Measurements from ENCODE around the gene TMEM132C. TPM values are rescaled to one million over a fixed set of nuclear protein-coding genes. Genes with fewer than 3 reads are reported as not detected.

TMEM132C gene
- total and polyA plus RNA-seq, 4 experiments from 2014 or later: not detected

- POLR2A ChIA-PET (ENCODE audit: partially characterized antibody): no interaction called here
- H3K4me3 Mint-ChIP-seq: no peak overlapping the region
- H3K9me3 Mint-ChIP-seq: peaks cover 2 to 31% (median 16%) of the 10 kb centered on the region in 8 donors
- CTCF ChIA-PET (ENCODE audit: partially characterized antibody): no interaction called here
- peaks cover 0 to 2% of the 10 kb centered on the region in 2 donors for H3K27me3 Mint-ChIP-seq
- Histone ChIP-seq H3K4me3 (ENCODE audit: low read length in 2 of 2) (no peak overlapping the region), H3K27me3 (ENCODE audit: insufficient read depth, low read length) (no peaks in the 10 kb centered on the region), H3K36me3 (ENCODE audit: insufficient read depth, low read length) (no peaks in the 10 kb centered on the region), H3K9me3 (ENCODE audit: control insufficient read depth in 1 of 2, low read length in 2 of 2) (no peaks in the 10 kb centered on the region), H3K4me1 (ENCODE audit: insufficient read depth, low read length) (no peaks in the 10 kb centered on the region), H3K27ac (ENCODE audit: low read depth, low read length) (no peak overlapping the region)
- H3K27ac Mint-ChIP-seq: no peak overlapping the region
- no peaks in the 10 kb centered on the region for H3K36me3 Mint-ChIP-seq
- H3K4me1 Mint-ChIP-seq: no peaks in the 10 kb centered on the region
- no peak for DNase-seq
- intact Hi-C loops (cut with micrococcal nuclease): no loop called here
Observed at GRCh38 chr12:128510511-128510910, 243.5 kb downstream of the TMEM132C start.

- Mint-ChIP-seq H3K4me1 (no peaks in the 10 kb centered on the region), H3K9me3 (peaks cover 2 to 32% (median 15%) of the 10 kb centered on the region in 8 donors), H3K36me3 (no peaks in the 10 kb centered on the region), H3K27me3 (peaks cover 0 to 2% of the 10 kb centered on the region in 2 donors), H3K4me3 (no peak overlapping the region), H3K27ac (no peak overlapping the region)
- H3K9me3 ChIP-seq (ENCODE audit: control insufficient read depth in 1 of 2, low read length in 2 of 2): no peaks in the 10 kb centered on the region
- H3K27ac ChIP-seq (ENCODE audit: low read depth, low read length): no peak overlapping the region
- ChIA-PET CTCF (ENCODE audit: partially characterized antibody) (no interaction called here), POLR2A (ENCODE audit: partially characterized antibody) (no interaction called here)
- no peak for DNase-seq
- H3K27me3 ChIP-seq (ENCODE audit: insufficient read depth, low read length): no peaks in the 10 kb centered on the region
- no peaks in the 10 kb centered on the region for H3K36me3 ChIP-seq (ENCODE audit: insufficient read depth, low read length)
- intact Hi-C loops (cut with micrococcal nuclease): no loop called here
- H3K4me3 ChIP-seq (ENCODE audit: low read length in 2 of 2): no peak overlapping the region
- H3K4me1 ChIP-seq (ENCODE audit: insufficient read depth, low read length): no peaks in the 10 kb centered on the region
Observed at GRCh38 chr12:128513331-128513730, 246.4 kb downstream of the TMEM132C start.

- H3K4me3 ChIP-seq (ENCODE audit: low read length in 2 of 2): no peak overlapping the region
- no peak for DNase-seq
- H3K27ac ChIP-seq (ENCODE audit: low read depth, low read length): no peak overlapping the region
- H3K27me3 ChIP-seq (ENCODE audit: insufficient read depth, low read length): no peaks in the 10 kb centered on the region
- ChIA-PET CTCF (ENCODE audit: partially characterized antibody) (no interaction called here), POLR2A (ENCODE audit: partially characterized antibody) (no interaction called here)
- no peak overlapping the region for H3K27ac Mint-ChIP-seq
- no peaks in the 10 kb centered on the region for H3K4me1 ChIP-seq (ENCODE audit: insufficient read depth, low read length)
- no peaks in the 10 kb centered on the region for H3K4me1 Mint-ChIP-seq
- H3K36me3 ChIP-seq (ENCODE audit: insufficient read depth, low read length): no peaks in the 10 kb centered on the region
- H3K9me3 ChIP-seq (ENCODE audit: control insufficient read depth in 1 of 2, low read length in 2 of 2): no peaks in the 10 kb centered on the region
- H3K27me3 Mint-ChIP-seq: peaks cover 0 to 2% of the 10 kb centered on the region in 2 donors
- H3K4me3 Mint-ChIP-seq: no peak overlapping the region
- H3K36me3 Mint-ChIP-seq: no peaks in the 10 kb centered on the region
- H3K9me3 Mint-ChIP-seq: peaks cover 0 to 28% (median 12%) of the 10 kb centered on the region in 8 donors
- intact Hi-C loops (cut with micrococcal nuclease): no loop called here
Observed at GRCh38 chr12:128513831-128514230, 246.9 kb downstream of the TMEM132C start.

GRCh38 chr12:128518644-128519043 lies 251.7 kb downstream of the TMEM132C start:
- intact Hi-C loops (cut with micrococcal nuclease): no loop called here
- no peak for DNase-seq
- Mint-ChIP-seq H3K27me3 (no peaks in the 10 kb centered on the region), H3K9me3 (peaks cover 2 to 21% (median 5%) of the 10 kb centered on the region in 8 donors), H3K27ac (no peak overlapping the region), H3K4me1 (no peaks in the 10 kb centered on the region), H3K4me3 (no peak overlapping the region), H3K36me3 (no peaks in the 10 kb centered on the region)
- H3K4me1 ChIP-seq (ENCODE audit: insufficient read depth, low read length): no peaks in the 10 kb centered on the region
- no peak overlapping the region for H3K27ac ChIP-seq (ENCODE audit: low read depth, low read length)
- no peaks in the 10 kb centered on the region for H3K9me3 ChIP-seq (ENCODE audit: control insufficient read depth in 1 of 2, low read length in 2 of 2)
- no peaks in the 10 kb centered on the region for H3K36me3 ChIP-seq (ENCODE audit: insufficient read depth, low read length)
- CTCF ChIA-PET (ENCODE audit: partially characterized antibody): no interaction called here
- no peak overlapping the region for H3K4me3 ChIP-seq (ENCODE audit: low read length in 2 of 2)
- H3K27me3 ChIP-seq (ENCODE audit: insufficient read depth, low read length): no peaks in the 10 kb centered on the region
- POLR2A ChIA-PET (ENCODE audit: partially characterized antibody): no interaction called here

GRCh38 chr12:128519426-128519825 lies 252.5 kb downstream of the TMEM132C start:
- Histone ChIP-seq H3K36me3 (ENCODE audit: insufficient read depth, low read length) (no peaks in the 10 kb centered on the region), H3K27me3 (ENCODE audit: insufficient read depth, low read length) (no peaks in the 10 kb centered on the region), H3K27ac (ENCODE audit: low read depth, low read length) (no peak overlapping the region), H3K4me1 (ENCODE audit: insufficient read depth, low read length) (no peaks in the 10 kb centered on the region), H3K4me3 (ENCODE audit: low read length in 2 of 2) (no peak overlapping the region), H3K9me3 (ENCODE audit: control insufficient read depth in 1 of 2, low read length in 2 of 2) (no peaks in the 10 kb centered on the region)
- DNase-seq: no peak
- H3K4me3 Mint-ChIP-seq: no peak overlapping the region
- H3K9me3 Mint-ChIP-seq: peaks cover 2 to 17% (median 4%) of the 10 kb centered on the region in 8 donors
- H3K36me3 Mint-ChIP-seq: no peaks in the 10 kb centered on the region
- CTCF ChIA-PET (ENCODE audit: partially characterized antibody): no interaction called here
- no peak overlapping the region for H3K27ac Mint-ChIP-seq
- no peaks in the 10 kb centered on the region for H3K4me1 Mint-ChIP-seq
- no peaks in the 10 kb centered on the region for H3K27me3 Mint-ChIP-seq
- POLR2A ChIA-PET (ENCODE audit: partially characterized antibody): no interaction called here
- intact Hi-C loops (cut with micrococcal nuclease): no loop called here

- H3K4me3 Mint-ChIP-seq: no peak overlapping the region
- H3K27me3 Mint-ChIP-seq: no peaks in the 10 kb centered on the region
- H3K27ac Mint-ChIP-seq: no peak overlapping the region
- Histone ChIP-seq H3K4me1 (ENCODE audit: insufficient read depth, low read length) (no peaks in the 10 kb centered on the region), H3K9me3 (ENCODE audit: control insufficient read depth in 1 of 2, low read length in 2 of 2) (no peaks in the 10 kb centered on the region), H3K4me3 (ENCODE audit: low read length in 2 of 2) (no peak overlapping the region), H3K27ac (ENCODE audit: low read depth, low read length) (no peak overlapping the region), H3K36me3 (ENCODE audit: insufficient read depth, low read length) (no peaks in the 10 kb centered on the region), H3K27me3 (ENCODE audit: insufficient read depth, low read length) (no peaks in the 10 kb centered on the region)
- no peaks in the 10 kb centered on the region for H3K36me3 Mint-ChIP-seq
- intact Hi-C loops (cut with micrococcal nuclease): no loop called here
- CTCF ChIA-PET (ENCODE audit: partially characterized antibody): no interaction called here
- no peak for DNase-seq
- peaks cover 0 to 21% (median 3%) of the 10 kb centered on the region in 8 donors for H3K9me3 Mint-ChIP-seq
- H3K4me1 Mint-ChIP-seq: no peaks in the 10 kb centered on the region
- POLR2A ChIA-PET (ENCODE audit: partially characterized antibody): no interaction called here
Observed at GRCh38 chr12:128521981-128522380, 255.0 kb downstream of the TMEM132C start.

GRCh38 chr12:128524439-128524838 lies 257.5 kb downstream of the TMEM132C start:
- no peaks in the 10 kb centered on the region for H3K9me3 ChIP-seq (ENCODE audit: control insufficient read depth in 1 of 2, low read length in 2 of 2)
- Mint-ChIP-seq H3K4me1 (no peaks in the 10 kb centered on the region), H3K9me3 (peaks cover 0 to 16% (median 2%) of the 10 kb centered on the region in 8 donors), H3K4me3 (no peak overlapping the region), H3K27me3 (no peaks in the 10 kb centered on the region), H3K36me3 (no peaks in the 10 kb centered on the region), H3K27ac (no peak overlapping the region)
- H3K4me3 ChIP-seq (ENCODE audit: low read length in 2 of 2): no peak overlapping the region
- ChIA-PET POLR2A (ENCODE audit: partially characterized antibody) (no interaction called here), CTCF (ENCODE audit: partially characterized antibody) (interaction anchor here (0.6 kb wide), 1 partner anchor 46 kb away, joined by 3 read pairs; no protein-coding TSS in a partner anchor)
- H3K27me3 ChIP-seq (ENCODE audit: insufficient read depth, low read length): no peaks in the 10 kb centered on the region
- no peak overlapping the region for H3K27ac ChIP-seq (ENCODE audit: low read depth, low read length)
- no peaks in the 10 kb centered on the region for H3K4me1 ChIP-seq (ENCODE audit: insufficient read depth, low read length)
- no peak for DNase-seq
- no peaks in the 10 kb centered on the region for H3K36me3 ChIP-seq (ENCODE audit: insufficient read depth, low read length)
- intact Hi-C loops (cut with micrococcal nuclease): no loop called here

- no peaks in the 10 kb centered on the region for H3K36me3 Mint-ChIP-seq
- Histone ChIP-seq H3K36me3 (ENCODE audit: insufficient read depth, low read length) (no peaks in the 10 kb centered on the region), H3K27ac (ENCODE audit: low read depth, low read length) (no peak overlapping the region), H3K27me3 (ENCODE audit: insufficient read depth, low read length) (no peaks in the 10 kb centered on the region), H3K4me3 (ENCODE audit: low read length in 2 of 2) (no peak overlapping the region), H3K9me3 (ENCODE audit: control insufficient read depth in 1 of 2, low read length in 2 of 2) (no peaks in the 10 kb centered on the region), H3K4me1 (ENCODE audit: insufficient read depth, low read length) (peaks cover 5% of the 10 kb centered on the region)
- DNase-seq: no peak
- CTCF ChIA-PET (ENCODE audit: partially characterized antibody): interaction anchor here (0.7 to 1.4 kb wide), 2 partner anchors 11 to 16 kb away, joined by 3 to 4 read pairs; no protein-coding TSS in a partner anchor
- intact Hi-C loops (cut with micrococcal nuclease): no loop called here
- POLR2A ChIA-PET (ENCODE audit: partially characterized antibody): no interaction called here
- no peak overlapping the region for H3K27ac Mint-ChIP-seq
- H3K27me3 Mint-ChIP-seq: no peaks in the 10 kb centered on the region
- H3K9me3 Mint-ChIP-seq: peaks cover 0 to 7% (median 3%) of the 10 kb centered on the region in 8 donors
- H3K4me1 Mint-ChIP-seq: peaks cover 8 to 19% (median 11%) of the 10 kb centered on the region in 4 donors
- H3K4me3 Mint-ChIP-seq: no peak overlapping the region
Observed at GRCh38 chr12:128531170-128531569, 264.2 kb downstream of the TMEM132C start.
